ENCODE results near the gene MPZ.

The MPZ gene

GRCh38 chr1:161305867-161306519, 3.8 kb downstream of the MPZ start:
- TF ChIP-seq CTCF (IDR thresholded peaks at IDR 0.05) = no peak
- intact Hi-C loops (cut with DNase I; ENCODE audit: low total_unique reads) = loop anchor here (5.0 kb wide), 1 partner anchor 79 kb away; the partner anchor contains the start of gene TOMM40L
- Histone ChIP-seq H3K9me3 (no peaks in the 10 kb centered on the region), H3K27ac (peak overlapping the region; percentile 26 to 41), H3K4me1 (peaks cover 0 to 17% (median 14%) of the 10 kb centered on the region in 4 donors), H3K27me3 (peaks cover 0 to 28% of the 10 kb centered on the region in 2 donors), H3K4me3 (peak overlapping the region; percentile 53 to 66), H3K36me3 (no peaks in the 10 kb centered on the region)
- peak; percentile 66 to 76 for DNase-seq

GRCh38 chr1:161304927-161305866, 4.6 kb downstream of the MPZ start:
- TF ChIP-seq CTCF (IDR thresholded peaks at IDR 0.05) = no peak
- Histone ChIP-seq H3K4me1 (peaks cover 0 to 17% (median 14%) of the 10 kb centered on the region in 4 donors), H3K9me3 (no peaks in the 10 kb centered on the region), H3K27ac (peak overlapping the region; percentile 26 to 41), H3K4me3 (peak overlapping the region; percentile 53 to 66), H3K36me3 (no peaks in the 10 kb centered on the region), H3K27me3 (peaks cover 0 to 28% of the 10 kb centered on the region in 2 donors)
- no peak for DNase-seq
- intact Hi-C loops (cut with DNase I; ENCODE audit: low total_unique reads) = loop anchor here (5.0 kb wide), 1 partner anchor 78 kb away; the partner anchor contains the start of gene TOMM40L

- H3K27me3 ChIP-seq = peaks cover 0 to 10% of the 10 kb centered on the region in 2 donors
- DNase-seq = no peak
- no peak for TF ChIP-seq CTCF (IDR thresholded peaks at IDR 0.05)
- H3K4me3 ChIP-seq = no peak overlapping the region
- no peaks in the 10 kb centered on the region for H3K36me3 ChIP-seq
- intact Hi-C loops (cut with DNase I; ENCODE audit: low total_unique reads) = no loop called here
- no peaks in the 10 kb centered on the region for H3K9me3 ChIP-seq
- peaks cover 0 to 8% (median 6%) of the 10 kb centered on the region in 4 donors for H3K4me1 ChIP-seq
- no peak overlapping the region for H3K27ac ChIP-seq
Measured at GRCh38 chr1:161300478-161300877, 9.3 kb downstream of the MPZ start.

GRCh38 chr1:161299347-161299746, 10.4 kb downstream of the MPZ start:
- no peak for TF ChIP-seq CTCF (IDR thresholded peaks at IDR 0.05)
- H3K36me3 ChIP-seq = no peaks in the 10 kb centered on the region
- no peaks in the 10 kb centered on the region for H3K9me3 ChIP-seq
- no peak overlapping the region for H3K27ac ChIP-seq
- H3K4me1 ChIP-seq = no peaks in the 10 kb centered on the region
- intact Hi-C loops (cut with DNase I; ENCODE audit: low total_unique reads) = no loop called here
- H3K27me3 ChIP-seq = no peaks in the 10 kb centered on the region
- DNase-seq = no peak
- H3K4me3 ChIP-seq = no peak overlapping the region

GRCh38 chr1:161298116-161298515, 11.7 kb downstream of the MPZ start:
- no peaks in the 10 kb centered on the region for H3K4me1 ChIP-seq

More at GRCh38 chr1:161298116-161298515, 11.7 kb downstream of the MPZ start:
- H3K9me3 ChIP-seq = no peaks in the 10 kb centered on the region
- TF ChIP-seq CTCF (IDR thresholded peaks at IDR 0.05) = no peak
- no peak overlapping the region for H3K27ac ChIP-seq
- no peaks in the 10 kb centered on the region for H3K36me3 ChIP-seq
- no peak overlapping the region for H3K4me3 ChIP-seq
- DNase-seq = no peak
- intact Hi-C loops (cut with DNase I; ENCODE audit: low total_unique reads) = no loop called here
- H3K27me3 ChIP-seq = no peaks in the 10 kb centered on the region

Data from tibial artery (tissue), 4 donors.